Measurements from ENCODE around the gene CCDC197. TPM values are rescaled to one million over a fixed set of nuclear protein-coding genes. Genes with fewer than 3 reads are reported as not detected.
A peak's percentile ranks its signal among the peaks of the same experiment; 100 is the strongest.

Gene CCDC197
- total RNA-seq, 2 experiments from 2014 or later = not detected

GRCh38 chr14:93956514-93957332 lies 40.4 kb upstream of the CCDC197 start:
- CTCF ChIA-PET = interaction anchor here (1.0 to 14.5 kb wide), 4 partner anchors 16 to 41 kb away, joined by 3 to 173 read pairs (median 28); partner anchors contain the start of genes ASB2 and CCDC197
- peak overlapping the region; percentile 66 for H3K4me3 Mint-ChIP-seq
- H3K9me3 Mint-ChIP-seq = no peaks in the 10 kb centered on the region
- POLR2A ChIA-PET = no interaction called here
- peaks cover 98% of the 10 kb centered on the region for H3K4me1 Mint-ChIP-seq
- H3K27ac Mint-ChIP-seq = peak overlapping the region; percentile 89
- peak; percentile 40 for DNase-seq
- no peaks in the 10 kb centered on the region for H3K27me3 Mint-ChIP-seq
- H3K36me3 Mint-ChIP-seq (ENCODE audit: low read depth) = peaks cover 22% of the 10 kb centered on the region

GRCh38 chr14:93957333-93957710 lies 39.8 kb upstream of the CCDC197 start:
- Mint-ChIP-seq H3K9me3 (no peaks in the 10 kb centered on the region), H3K27me3 (no peaks in the 10 kb centered on the region), H3K27ac (peak overlapping the region; percentile 89), H3K4me1 (peaks cover 97% of the 10 kb centered on the region), H3K36me3 (ENCODE audit: low read depth) (peaks cover 23% of the 10 kb centered on the region), H3K4me3 (peak overlapping the region; percentile 26)
- POLR2A ChIA-PET = no interaction called here
- CTCF ChIA-PET = interaction anchor here (1.4 to 14.5 kb wide), 3 partner anchors 17 to 40 kb away, joined by 3 to 173 read pairs (median 54); partner anchors contain the start of genes ASB2 and CCDC197
- no peak for DNase-seq

DNA sequence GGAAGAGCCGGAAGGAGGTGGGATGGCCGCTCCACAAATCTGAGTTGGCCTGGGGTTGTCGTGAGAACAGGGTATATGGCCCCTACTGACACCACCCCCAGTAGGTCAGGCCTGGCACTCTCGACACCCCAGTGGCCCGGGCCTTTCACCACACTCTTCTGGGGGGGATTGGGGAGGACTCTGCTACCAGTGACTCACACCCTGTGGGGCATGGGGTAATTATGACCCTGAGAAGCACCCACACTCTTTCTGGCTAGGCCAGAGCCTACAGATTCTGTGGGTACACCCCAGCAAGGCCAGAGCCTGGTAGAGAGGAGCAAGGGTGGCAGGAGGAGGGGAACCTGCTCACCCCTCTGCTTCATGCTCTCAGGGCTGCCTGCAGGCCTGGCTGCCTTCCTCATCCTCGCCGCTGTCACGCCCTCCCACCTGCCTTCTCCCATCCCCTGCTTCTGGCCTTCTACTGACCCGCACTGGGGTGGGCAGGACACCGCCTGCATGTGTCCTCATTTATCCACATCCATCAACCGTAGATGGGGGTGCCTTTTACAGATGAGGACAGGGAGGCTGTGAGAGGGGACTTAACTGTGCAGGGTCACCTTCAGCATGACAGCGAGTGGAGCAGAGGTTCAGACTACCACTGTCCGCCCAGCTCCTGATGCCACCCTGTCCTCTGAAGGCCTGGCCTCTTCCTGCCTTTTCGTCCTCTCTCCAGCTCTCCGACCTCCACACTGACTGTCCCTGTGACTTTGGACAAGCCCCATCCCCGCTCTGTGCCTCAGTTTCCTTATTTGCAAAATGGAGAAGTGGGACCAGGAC lies 39.1 kb upstream of the CCDC197 start:
- peaks cover 97% of the 10 kb centered on the region for H3K4me1 Mint-ChIP-seq
- H3K27me3 Mint-ChIP-seq = no peaks in the 10 kb centered on the region
- peaks cover 21% of the 10 kb centered on the region for H3K36me3 Mint-ChIP-seq (ENCODE audit: low read depth)
- H3K9me3 Mint-ChIP-seq = no peaks in the 10 kb centered on the region
- H3K27ac Mint-ChIP-seq = peak overlapping the region; percentile 65
- DNase-seq = no peak
- POLR2A ChIA-PET = interaction anchor here (2.4 kb wide), 1 partner anchor 13 kb away, joined by 14 read pairs; no protein-coding TSS in a partner anchor
- no peak overlapping the region for H3K4me3 Mint-ChIP-seq
- CTCF ChIA-PET = interaction anchor here (1.4 to 14.5 kb wide), 4 partner anchors 18 to 41 kb away, joined by 3 to 173 read pairs (median 32); partner anchors contain the start of genes ASB2 and CCDC197

- Mint-ChIP-seq H3K27me3 (no peaks in the 10 kb centered on the region), H3K36me3 (ENCODE audit: low read depth) (peaks cover 22% of the 10 kb centered on the region), H3K4me3 (peak overlapping the region; percentile 51), H3K27ac (peak overlapping the region; percentile 90), H3K9me3 (no peaks in the 10 kb centered on the region), H3K4me1 (peaks cover 97% of the 10 kb centered on the region)
- DNase-seq = no peak
- POLR2A ChIA-PET = interaction anchor here (1.0 to 2.4 kb wide), 3 partner anchors 13 to 20 kb away, joined by 5 to 14 read pairs (median 6); no protein-coding TSS in a partner anchor
- CTCF ChIA-PET = interaction anchor here (1.1 to 14.5 kb wide), 5 partner anchors 10 to 40 kb away, joined by 4 to 173 read pairs (median 9); partner anchors contain the start of gene ASB2
Observed at GRCh38 chr14:93958567-93959238, 38.4 kb upstream of the CCDC197 start.

DNA sequence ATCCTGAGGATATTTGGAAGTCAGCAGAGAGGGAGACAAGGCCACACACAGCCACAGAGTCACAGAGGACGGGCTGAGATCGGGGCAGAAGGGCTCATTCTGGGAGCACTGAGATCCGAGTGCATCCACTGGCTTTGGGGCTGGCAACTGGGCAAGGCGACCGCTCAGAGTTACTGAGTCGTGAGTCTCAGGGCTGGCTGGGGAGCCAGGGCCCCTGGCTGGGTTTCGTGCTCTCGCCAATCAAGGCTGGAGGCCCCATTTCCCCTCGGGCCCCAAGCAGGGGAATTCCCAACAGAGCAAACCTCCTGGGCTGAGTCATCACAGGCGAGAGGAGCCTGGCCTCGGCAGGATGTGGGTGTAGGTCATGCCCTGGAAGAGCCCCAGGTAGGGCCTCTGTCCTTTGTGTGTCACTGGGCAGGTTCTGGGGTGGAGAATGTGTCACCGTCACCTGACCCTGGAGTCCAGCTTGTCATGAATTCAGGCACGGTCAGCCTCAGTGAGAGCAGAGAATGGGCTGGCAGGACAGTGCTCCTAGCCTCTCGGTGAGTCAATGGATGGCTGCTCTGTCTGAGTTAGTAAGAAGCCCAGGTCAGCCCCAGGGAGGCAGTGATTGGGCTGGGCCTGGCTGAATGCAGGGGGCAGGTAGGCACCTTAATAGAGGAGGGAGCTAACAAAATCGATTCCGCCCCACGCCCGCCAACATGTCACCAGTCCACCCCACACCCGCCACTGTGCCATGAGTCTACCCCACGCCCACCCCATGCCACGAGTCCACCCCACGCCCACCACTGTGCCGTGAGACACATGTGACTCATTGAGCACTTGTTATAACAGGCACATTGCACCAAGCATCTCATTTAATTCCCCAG lies 37.6 kb upstream of the CCDC197 start:
- H3K27ac Mint-ChIP-seq = peak overlapping the region; percentile 90
- H3K27me3 Mint-ChIP-seq = no peaks in the 10 kb centered on the region
- no peaks in the 10 kb centered on the region for H3K9me3 Mint-ChIP-seq
- peaks cover 97% of the 10 kb centered on the region for H3K4me1 Mint-ChIP-seq
- peak; percentile 93 for DNase-seq
- ChIA-PET CTCF (interaction anchor here (0.9 to 14.5 kb wide), 6 partner anchors 9 to 92 kb away, joined by 3 to 173 read pairs (median 7); partner anchors contain the start of gene ASB2), POLR2A (interaction anchor here (1.0 to 2.4 kb wide), 3 partner anchors 12 to 19 kb away, joined by 5 to 14 read pairs (median 6); no protein-coding TSS in a partner anchor)
- peaks cover 21% of the 10 kb centered on the region for H3K36me3 Mint-ChIP-seq (ENCODE audit: low read depth)
- peak overlapping the region; percentile 51 for H3K4me3 Mint-ChIP-seq

GRCh38 chr14:93960108-93960475 lies 37.0 kb upstream of the CCDC197 start:
- H3K27me3 Mint-ChIP-seq = no peaks in the 10 kb centered on the region
- H3K4me3 Mint-ChIP-seq = peak overlapping the region; percentile 6
- H3K9me3 Mint-ChIP-seq = peaks cover 5% of the 10 kb centered on the region
- peak overlapping the region; percentile 90 for H3K27ac Mint-ChIP-seq
- H3K4me1 Mint-ChIP-seq = peaks cover 97% of the 10 kb centered on the region
- ChIA-PET CTCF (interaction anchor here (0.9 to 14.5 kb wide), 7 partner anchors 14 to 98 kb away, joined by 3 to 173 read pairs (median 4); partner anchors contain the start of gene ASB2), POLR2A (interaction anchor here (1.7 to 2.4 kb wide), 2 partner anchors 11 to 18 kb away, joined by 6 to 14 read pairs; no protein-coding TSS in a partner anchor)
- DNase-seq = no peak
- H3K36me3 Mint-ChIP-seq (ENCODE audit: low read depth) = peaks cover 23% of the 10 kb centered on the region

DNA sequence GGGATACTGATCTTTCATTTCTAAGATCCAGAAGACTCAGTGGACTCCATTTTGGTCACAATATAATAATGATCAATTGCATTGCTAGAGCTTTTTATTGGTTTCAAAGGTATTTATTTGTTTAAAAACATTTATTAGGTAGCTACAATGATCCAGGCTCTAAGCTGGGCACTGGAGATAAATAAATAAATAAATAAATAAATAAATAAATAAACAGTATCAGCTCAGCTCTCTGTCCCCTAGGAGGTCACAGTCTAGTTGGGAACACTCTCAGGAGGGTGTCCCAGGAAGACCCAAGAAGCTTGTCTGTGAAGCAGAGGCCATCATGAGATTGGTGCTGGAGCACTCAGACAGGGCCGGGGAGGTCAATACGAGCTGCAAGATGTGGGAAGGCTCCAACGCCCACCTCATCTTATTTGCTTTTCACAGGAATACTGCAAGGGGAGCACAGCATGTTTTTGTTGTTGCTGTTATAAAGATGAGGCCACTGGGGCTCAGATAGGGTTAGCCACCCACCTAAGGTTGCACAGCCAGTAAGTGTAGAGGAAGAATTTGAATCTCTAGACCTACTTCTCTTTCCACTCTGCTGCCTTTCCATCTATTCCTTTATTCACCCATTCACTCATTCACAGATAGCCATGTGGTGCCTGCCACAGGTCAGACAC lies 36.2 kb upstream of the CCDC197 start:
- POLR2A ChIA-PET = interaction anchor here (0.6 to 1.7 kb wide), 2 partner anchors 12 to 17 kb away, joined by 3 to 6 read pairs; no protein-coding TSS in a partner anchor
- no peak for DNase-seq
- Mint-ChIP-seq H3K27ac (peak overlapping the region; percentile 90), H3K36me3 (ENCODE audit: low read depth) (peaks cover 28% of the 10 kb centered on the region), H3K27me3 (no peaks in the 10 kb centered on the region), H3K4me1 (peaks cover 97% of the 10 kb centered on the region), H3K9me3 (peaks cover 8% of the 10 kb centered on the region), H3K4me3 (no peak overlapping the region)
- CTCF ChIA-PET = interaction anchor here (0.9 to 14.5 kb wide), 7 partner anchors 15 to 97 kb away, joined by 3 to 173 read pairs (median 3); partner anchors contain the start of gene ASB2

GRCh38 chr14:93961620-93962019 lies 35.5 kb upstream of the CCDC197 start:
- Mint-ChIP-seq H3K36me3 (ENCODE audit: low read depth) (peaks cover 32% of the 10 kb centered on the region), H3K4me1 (peaks cover 96% of the 10 kb centered on the region), H3K4me3 (no peak overlapping the region), H3K27me3 (no peaks in the 10 kb centered on the region), H3K9me3 (peaks cover 8% of the 10 kb centered on the region), H3K27ac (peak overlapping the region; percentile 89)
- ChIA-PET CTCF (interaction anchor here (1.0 to 14.5 kb wide), 3 partner anchors 15 to 46 kb away, joined by 3 to 173 read pairs (median 5); partner anchors contain the start of gene ASB2), POLR2A (no interaction called here)
- no peak for DNase-seq

GRCh38 chr14:93962701-93963601 lies 34.1 kb upstream of the CCDC197 start:
- Mint-ChIP-seq H3K27me3 (no peaks in the 10 kb centered on the region), H3K4me1 (peaks cover 93% of the 10 kb centered on the region), H3K9me3 (peaks cover 8% of the 10 kb centered on the region), H3K36me3 (ENCODE audit: low read depth) (peaks cover 35% of the 10 kb centered on the region), H3K4me3 (peak overlapping the region; percentile 56), H3K27ac (peak overlapping the region; percentile 98)
- peak; percentile 79 for DNase-seq
- ChIA-PET POLR2A (interaction anchor here (0.7 to 1.6 kb wide), 2 partner anchors 8 to 15 kb away, joined by 5 to 7 read pairs; no protein-coding TSS in a partner anchor), CTCF (interaction anchor here (0.6 to 14.5 kb wide), 6 partner anchors 14 to 258 kb away, joined by 3 to 173 read pairs (median 5); partner anchors contain the start of gene ASB2)

- Mint-ChIP-seq H3K36me3 (ENCODE audit: low read depth) (peaks cover 37% of the 10 kb centered on the region), H3K27ac (peak overlapping the region; percentile 98), H3K4me1 (peaks cover 92% of the 10 kb centered on the region), H3K9me3 (peaks cover 8% of the 10 kb centered on the region), H3K27me3 (no peaks in the 10 kb centered on the region), H3K4me3 (no peak overlapping the region)
- ChIA-PET CTCF (interaction anchor here (0.6 to 14.5 kb wide), 5 partner anchors 13 to 258 kb away, joined by 4 to 173 read pairs (median 5); partner anchors contain the start of gene ASB2), POLR2A (interaction anchor here (0.7 to 1.6 kb wide), 2 partner anchors 8 to 15 kb away, joined by 5 to 7 read pairs; no protein-coding TSS in a partner anchor)
- no peak for DNase-seq
Observed at GRCh38 chr14:93963692-93964091, 33.4 kb upstream of the CCDC197 start.
